HG02840 (cell line): Measurements from ENCODE around the gene TMPRSS11E.
"Not testable (repeated sequence)": the region's sequence is repeated elsewhere in the genome, so short reads cannot be mapped to it uniquely, and the experiment has no call there.

ENCODE experiments used
- ATAC-seq: cut with Tn5 transposase; IDR thresholded peaks from one replicate; pipeline ENCODE4 v1.9.1; 2021; ENCODE audit warnings: mild to moderate bottlenecking, moderate library complexity, moderate number of reproducible peaks; ENCODE audit not compliant: unreplicated experiment, low FRiP score

Gene TMPRSS11E

DNA sequence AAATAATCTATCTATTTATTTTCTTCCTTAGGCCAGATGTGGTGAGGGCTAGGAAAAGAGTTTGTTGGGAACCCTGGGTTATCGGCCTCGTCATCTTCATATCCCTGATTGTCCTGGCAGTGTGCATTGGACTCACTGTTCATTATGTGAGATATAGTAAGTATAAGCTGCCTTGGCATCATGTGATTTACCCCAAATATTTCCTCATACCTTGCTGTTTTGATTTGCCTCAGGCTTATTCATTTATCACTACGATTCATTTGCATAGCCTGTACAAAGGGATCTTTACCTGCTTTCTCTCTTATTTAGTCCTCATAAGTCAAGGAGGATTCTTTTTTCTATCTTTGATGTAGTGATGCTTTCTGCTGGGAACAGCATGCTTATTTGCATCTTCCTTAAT is 14.5 kb downstream of the TMPRSS11E start:
- no peak for ATAC-seq

- ATAC-seq = no peak
These were observed 15.4 kb downstream of the TMPRSS11E start for GRCh38 chr4:68462691-68463090.

- ATAC-seq = no peak
These were observed 16.5 kb downstream of the TMPRSS11E start for GRCh38 chr4:68463796-68464195.

- ATAC-seq = no peak
These were observed 17.8 kb downstream of the TMPRSS11E start for GRCh38 chr4:68465058-68465457.

GRCh38 chr4:68466185-68466584 is 18.9 kb downstream of the TMPRSS11E start:
- no peak for ATAC-seq

- ATAC-seq = no peak
These were observed 19.5 kb downstream of the TMPRSS11E start for GRCh38 chr4:68466751-68467150.

- ATAC-seq = no peak
These were observed 22.2 kb downstream of the TMPRSS11E start for GRCh38 chr4:68469482-68469881.

- ATAC-seq = no peak
These were observed 28.9 kb downstream of the TMPRSS11E start for GRCh38 chr4:68476191-68476590.

- ATAC-seq = no peak
These were observed 42.1 kb downstream of the TMPRSS11E start for GRCh38 chr4:68489338-68489737.

GRCh38 chr4:68490826-68491457 is 43.7 kb downstream of the TMPRSS11E start:
- ATAC-seq = no peak

- ATAC-seq = no peak
These were observed 47.4 kb downstream of the TMPRSS11E start for GRCh38 chr4:68494688-68495087.

DNA sequence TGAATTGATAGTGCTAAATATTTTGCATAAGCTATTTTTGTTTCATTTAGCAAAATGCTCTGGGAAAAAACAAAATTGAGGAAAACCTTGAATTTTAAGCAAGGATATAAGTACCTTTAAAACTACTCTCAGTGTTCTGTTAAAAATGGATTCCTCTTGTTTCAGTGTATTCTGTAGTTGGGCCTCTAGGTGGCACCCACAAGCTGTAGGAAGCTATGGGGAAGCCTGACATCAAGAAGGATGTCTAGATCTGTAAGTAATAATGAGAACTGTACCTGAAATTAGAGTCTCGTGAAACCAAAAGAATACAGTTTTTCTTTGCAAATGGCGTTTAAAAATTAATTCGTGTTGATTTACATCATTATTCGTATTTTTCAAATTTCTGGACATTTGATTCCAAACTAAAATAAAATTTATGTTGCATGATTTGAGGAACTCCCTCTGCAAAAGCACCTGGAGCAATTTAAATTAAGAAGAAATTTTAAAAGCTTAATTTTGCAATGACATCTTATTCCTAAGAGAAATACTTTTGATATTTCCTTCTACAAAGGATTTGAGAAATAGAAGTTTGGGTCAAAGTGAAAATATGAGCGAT is 51.2 kb downstream of the TMPRSS11E start:
- ATAC-seq = peak; percentile 81

GRCh38 chr4:68499021-68499420 is 51.8 kb downstream of the TMPRSS11E start:
- ATAC-seq = no peak

- not testable (repeated sequence) for ATAC-seq
These were observed 56.2 kb downstream of the TMPRSS11E start for GRCh38 chr4:68503462-68503861.

GRCh38 chr4:68504836-68505235 is 57.6 kb downstream of the TMPRSS11E start:
- not testable (repeated sequence) for ATAC-seq

DNA sequence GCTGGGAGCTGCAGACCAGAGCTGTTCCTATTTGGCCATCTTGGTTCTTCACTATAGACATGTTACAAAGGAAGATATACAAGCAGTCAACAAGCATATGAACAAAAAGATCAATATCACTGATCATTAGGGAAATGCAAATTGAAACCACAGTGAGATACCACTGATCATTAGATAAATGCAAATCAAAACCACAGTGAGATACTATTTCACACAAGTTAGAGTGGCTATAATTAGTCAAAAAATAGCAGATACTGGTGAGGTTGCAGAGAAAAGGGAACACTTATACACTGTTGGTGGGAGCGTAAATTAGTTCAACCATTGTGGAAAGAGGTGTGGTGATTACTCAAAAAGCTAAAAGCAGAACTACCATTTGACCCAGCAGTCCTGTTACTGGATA is 58.2 kb downstream of the TMPRSS11E start:
- not testable (repeated sequence) for ATAC-seq

- ATAC-seq = no peak
These were observed 71.6 kb downstream of the TMPRSS11E start for GRCh38 chr4:68518889-68519288.

DNA sequence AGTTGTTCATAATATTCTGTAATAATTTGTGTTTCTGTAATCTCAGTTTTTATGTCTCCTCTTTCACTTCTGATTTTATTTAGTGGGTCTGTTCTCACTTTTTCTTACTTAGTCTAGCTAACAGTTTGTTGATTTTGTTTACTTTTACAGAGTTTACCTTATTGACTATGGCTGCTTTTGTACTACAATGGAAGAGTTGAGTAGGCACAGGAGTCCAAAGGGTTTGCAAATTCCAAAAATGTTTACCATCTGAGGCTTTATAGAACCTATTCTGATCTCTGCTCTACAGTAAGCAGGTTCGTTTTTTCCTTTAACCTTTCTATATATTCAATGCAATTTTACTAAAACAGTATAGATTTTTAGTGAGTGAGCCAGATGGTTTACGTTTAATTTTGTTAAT is 73.7 kb downstream of the TMPRSS11E start:
- no peak for ATAC-seq

GRCh38 chr4:68522232-68522631 is 75.0 kb downstream of the TMPRSS11E start:
- not testable (repeated sequence) for ATAC-seq

GRCh38 chr4:68535974-68536373 is 88.7 kb downstream of the TMPRSS11E start:
- no peak for ATAC-seq

GRCh38 chr4:68536375-68536774 is 89.1 kb downstream of the TMPRSS11E start:
- no peak for ATAC-seq

- ATAC-seq = not testable (repeated sequence)
These were observed 95.5 kb downstream of the TMPRSS11E start for GRCh38 chr4:68542742-68543141.
